ENCODE measurements around the gene EIF4B. TPM values are rescaled to one million over a fixed set of nuclear protein-coding genes. Genes with fewer than 3 reads are reported as not detected.

Gene EIF4B
- polyA plus RNA-seq, 5 donors = 400 to 558 (median 539) TPM

Other genes starting within 250 kb of the EIF4B start
- gene KRT76, start 229.1 kb upstream of the EIF4B start, polyA plus RNA-seq (ENCODE audit: insufficient read depth in 1 of 5, insufficient read length in 5 of 5, low replicate concordance in 1 of 5) = not detected
- not detected for gene KRT3, start 210.3 kb upstream of the EIF4B start, polyA plus RNA-seq (ENCODE audit: insufficient read depth in 1 of 5, insufficient read length in 5 of 5, low replicate concordance in 1 of 5)
- gene KRT4, start 192.3 kb upstream of the EIF4B start, polyA plus RNA-seq (ENCODE audit: insufficient read depth in 1 of 5, insufficient read length in 5 of 5, low replicate concordance in 1 of 5) = 1 to 10 TPM; 1.3 to 6.2 (median 2.8) TPM
- not detected for gene KRT79, start 172.1 kb upstream of the EIF4B start, polyA plus RNA-seq (ENCODE audit: insufficient read depth in 1 of 5, insufficient read length in 5 of 5, low replicate concordance in 1 of 5)
- gene KRT78, start 157.5 kb upstream of the EIF4B start, polyA plus RNA-seq (ENCODE audit: insufficient read depth in 1 of 5, insufficient read length in 5 of 5, low replicate concordance in 1 of 5) = under 1 TPM in 1 of 5 donors, not detected in 4; 0.16 TPM
- 100 to 1,000 TPM; 166 to 247 (median 183) TPM for gene KRT8, start 101.4 kb upstream of the EIF4B start, polyA plus RNA-seq (ENCODE audit: insufficient read depth in 1 of 5, insufficient read length in 5 of 5, low replicate concordance in 1 of 5)
- 100 to 1,000 TPM in 4 of 5 donors, 10 to 100 TPM in 1; 90.5 to 152 (median 114) TPM for gene KRT18, start 57.3 kb upstream of the EIF4B start, polyA plus RNA-seq (ENCODE audit: insufficient read depth in 1 of 5, insufficient read length in 5 of 5, low replicate concordance in 1 of 5)
- gene TNS2, start 43.6 kb downstream of the EIF4B start, polyA plus RNA-seq (ENCODE audit: insufficient read depth in 1 of 5, insufficient read length in 5 of 5, low replicate concordance in 1 of 5) = 100 to 1,000 TPM in 4 of 5 donors, 10 to 100 TPM in 1; 96.5 to 138 (median 126) TPM
- 10 to 100 TPM; 13.9 to 22.0 (median 17.8) TPM for gene SPRYD3, start 72.9 kb downstream of the EIF4B start, polyA plus RNA-seq (ENCODE audit: insufficient read depth in 1 of 5, insufficient read length in 5 of 5, low replicate concordance in 1 of 5)
- 10 to 100 TPM in 4 of 5 donors, 1 to 10 TPM in 1; 9.6 to 25.1 (median 19.0) TPM for gene IGFBP6, start 91.2 kb downstream of the EIF4B start, polyA plus RNA-seq (ENCODE audit: insufficient read depth in 1 of 5, insufficient read length in 5 of 5, low replicate concordance in 1 of 5)
- gene SOAT2, start 97.0 kb downstream of the EIF4B start, polyA plus RNA-seq (ENCODE audit: insufficient read depth in 1 of 5, insufficient read length in 5 of 5, low replicate concordance in 1 of 5) = under 1 TPM; 0.19 to 0.37 (median 0.23) TPM
- gene ZNF740, start 174.3 kb downstream of the EIF4B start, polyA plus RNA-seq (ENCODE audit: insufficient read depth in 1 of 5, insufficient read length in 5 of 5, low replicate concordance in 1 of 5) = 10 to 100 TPM; 49.5 to 66.6 (median 63.9) TPM
- 100 to 1,000 TPM in 1 of 5 donors, 10 to 100 TPM in 4; 71.4 to 117 (median 80.3) TPM for gene CSAD, start 174.5 kb downstream of the EIF4B start, polyA plus RNA-seq (ENCODE audit: insufficient read depth in 1 of 5, insufficient read length in 5 of 5, low replicate concordance in 1 of 5)
- gene ITGB7, start 200.8 kb downstream of the EIF4B start, polyA plus RNA-seq (ENCODE audit: insufficient read depth in 1 of 5, insufficient read length in 5 of 5, low replicate concordance in 1 of 5) = 1 to 10 TPM in 4 of 5 donors, under 1 TPM in 1; 0.90 to 2.1 (median 1.2) TPM
- gene RARG, start 225.8 kb downstream of the EIF4B start, polyA plus RNA-seq (ENCODE audit: insufficient read depth in 1 of 5, insufficient read length in 5 of 5, low replicate concordance in 1 of 5) = 10 to 100 TPM; 41.7 to 59.8 (median 49.2) TPM

All from right lung (tissue), 5 donors.